HG03045 (cell line): ENCODE data around the gene ZNF346.
"Not testable (repeated sequence)": the region's sequence is repeated elsewhere in the genome, so short reads cannot be mapped to it uniquely, and the experiment has no call there.

Experiments
- ATAC-seq: cut with Tn5 transposase; IDR thresholded peaks from one replicate; pipeline ENCODE4 v1.9.1; 2021; ENCODE audit warnings: mild to moderate bottlenecking, moderate library complexity; ENCODE audit not compliant: unreplicated experiment

ZNF346 gene

GRCh38 chr5:177008716-177009115 is 13.8 kb upstream of the ZNF346 start:
- no peak for ATAC-seq

- no peak for ATAC-seq
These were observed 12.3 kb upstream of the ZNF346 start for GRCh38 chr5:177010153-177010552.

- ATAC-seq, result no peak
These were observed 7.3 kb upstream of the ZNF346 start for GRCh38 chr5:177015156-177015555.

GRCh38 chr5:177018341-177018740 is 4.2 kb upstream of the ZNF346 start:
- no peak for ATAC-seq

GRCh38 chr5:177020033-177020432 is 2.5 kb upstream of the ZNF346 start:
- no peak for ATAC-seq

GRCh38 chr5:177023303-177023664 is 788 bp downstream of the ZNF346 start:
- ATAC-seq, result peak; percentile 9

GRCh38 chr5:177024559-177024958 is 2.1 kb downstream of the ZNF346 start:
- ATAC-seq, result no peak

GRCh38 chr5:177025101-177025601 is 2.7 kb downstream of the ZNF346 start:
- ATAC-seq, result no peak

- no peak for ATAC-seq
These were observed 5.2 kb downstream of the ZNF346 start for GRCh38 chr5:177027665-177028064.

- no peak for ATAC-seq
These were observed 7.0 kb downstream of the ZNF346 start for GRCh38 chr5:177029498-177029897.

GRCh38 chr5:177035976-177036375 is 13.5 kb downstream of the ZNF346 start:
- no peak for ATAC-seq

- ATAC-seq, result no peak
These were observed 13.9 kb downstream of the ZNF346 start for GRCh38 chr5:177036443-177036842.

GRCh38 chr5:177036921-177037320 is 14.4 kb downstream of the ZNF346 start:
- ATAC-seq, result no peak

GRCh38 chr5:177040814-177041420 is 18.4 kb downstream of the ZNF346 start:
- ATAC-seq, result no peak

- no peak for ATAC-seq
These were observed 19.4 kb downstream of the ZNF346 start for GRCh38 chr5:177041936-177042335.

GRCh38 chr5:177043114-177043513 is 20.6 kb downstream of the ZNF346 start:
- no peak for ATAC-seq

- no peak for ATAC-seq
These were observed 21.5 kb downstream of the ZNF346 start for GRCh38 chr5:177043958-177044357.

- no peak for ATAC-seq
These were observed 22.1 kb downstream of the ZNF346 start for GRCh38 chr5:177044641-177045040.

- ATAC-seq, result no peak
These were observed 23.1 kb downstream of the ZNF346 start for GRCh38 chr5:177045631-177046030.

- not testable (repeated sequence) for ATAC-seq
These were observed 26.0 kb downstream of the ZNF346 start for GRCh38 chr5:177048531-177048930.

- no peak for ATAC-seq
These were observed 26.8 kb downstream of the ZNF346 start for GRCh38 chr5:177049285-177049684.

- ATAC-seq, result no peak
These were observed 42.2 kb downstream of the ZNF346 start for GRCh38 chr5:177064500-177065277.
